NAMALWA (cell line): ENCODE results near the gene GMPPB.

Experiments used
- DNase-seq: peaks from one replicate; pipeline ENCODE4 v3.0.0-alpha.2; 2015; ENCODE audit warnings: low spot score

GMPPB gene

GRCh38 chr3:49727924-49728361, 4.2 kb upstream of the GMPPB start:
- DNase-seq, result no peak

- DNase-seq, result no peak
Measured at GRCh38 chr3:49727154-49727923, 3.6 kb upstream of the GMPPB start.

GRCh38 chr3:49725906-49726681, 2.3 kb upstream of the GMPPB start:
- DNase-seq, result no peak

- DNase-seq, result peak; percentile 70
Measured at GRCh38 chr3:49724586-49724985, 835 bp upstream of the GMPPB start.

- peak; percentile 69 for DNase-seq
Measured at GRCh38 chr3:49723296-49723627, 489 bp downstream of the GMPPB start.

- DNase-seq, result no peak
Measured at GRCh38 chr3:49722896-49723295, 855 bp downstream of the GMPPB start.

GRCh38 chr3:49721896-49722781, 1.6 kb downstream of the GMPPB start:
- DNase-seq, result no peak

- DNase-seq, result no peak
Measured at GRCh38 chr3:49721596-49721895, 2.2 kb downstream of the GMPPB start.

GRCh38 chr3:49720855-49721595, 2.7 kb downstream of the GMPPB start:
- DNase-seq, result no peak

- peak; percentile 85 for DNase-seq
Measured at GRCh38 chr3:49719214-49719884, 4.4 kb downstream of the GMPPB start, which contains the start of gene AMIGO3. TSS of gene AMIGO3 (minus strand) at chr3:49719684. CDS start at chr3:49719465, 219 bp downstream.

GRCh38 chr3:49718858-49719213, 4.9 kb downstream of the GMPPB start:
- DNase-seq, result no peak

- DNase-seq, result no peak
Measured at GRCh38 chr3:49717959-49718857, 5.5 kb downstream of the GMPPB start.

GRCh38 chr3:49717211-49717958, 6.4 kb downstream of the GMPPB start:
- DNase-seq, result no peak

GRCh38 chr3:49716691-49717210, 7.0 kb downstream of the GMPPB start:
- DNase-seq, result no peak

- no peak for DNase-seq
Measured at GRCh38 chr3:49716169-49716568, 7.6 kb downstream of the GMPPB start.

GRCh38 chr3:49715611-49716121, 8.1 kb downstream of the GMPPB start:
- DNase-seq, result no peak

- DNase-seq, result no peak
Measured at GRCh38 chr3:49714728-49715550, 8.8 kb downstream of the GMPPB start.
